ENCODE data around the gene MESD.

The MESD gene

DNA sequence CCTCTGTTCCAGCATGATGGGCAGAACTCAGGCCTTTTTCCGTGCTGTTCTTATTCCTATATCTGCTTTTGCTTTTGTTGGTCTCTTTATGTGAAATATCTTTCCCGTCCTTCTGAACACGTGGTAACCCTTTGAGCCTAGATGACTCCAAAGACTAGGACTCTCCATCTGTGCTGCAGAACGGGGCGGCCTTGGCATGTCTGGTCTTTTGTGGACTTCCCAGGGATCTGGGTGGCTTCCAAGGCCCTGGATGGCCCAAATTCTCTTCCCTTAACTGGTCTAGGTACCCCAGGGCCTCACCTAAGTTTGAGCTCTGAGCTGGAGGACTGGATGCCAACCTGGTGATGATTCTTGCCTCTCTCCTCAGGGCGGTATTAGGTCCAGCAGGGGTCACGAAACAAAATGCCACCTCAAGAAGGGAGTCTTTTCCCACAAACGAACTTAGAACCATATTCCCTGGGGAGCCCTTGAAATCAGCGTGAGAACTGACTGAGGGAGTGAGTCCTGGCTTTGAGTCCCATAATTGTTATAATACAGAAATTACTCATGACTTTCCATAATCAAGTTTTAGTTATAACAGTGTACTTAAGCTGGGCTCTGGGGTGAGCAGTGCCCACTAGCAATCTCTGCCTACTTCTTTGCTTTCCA is 25.0 kb upstream of the MESD start:
- TF ChIP-seq EZH2phosphoT487 (IDR thresholded peaks at IDR 0.05; ENCODE audit: low read depth) = no peak
- TF ChIP-seq, protein P1, sequence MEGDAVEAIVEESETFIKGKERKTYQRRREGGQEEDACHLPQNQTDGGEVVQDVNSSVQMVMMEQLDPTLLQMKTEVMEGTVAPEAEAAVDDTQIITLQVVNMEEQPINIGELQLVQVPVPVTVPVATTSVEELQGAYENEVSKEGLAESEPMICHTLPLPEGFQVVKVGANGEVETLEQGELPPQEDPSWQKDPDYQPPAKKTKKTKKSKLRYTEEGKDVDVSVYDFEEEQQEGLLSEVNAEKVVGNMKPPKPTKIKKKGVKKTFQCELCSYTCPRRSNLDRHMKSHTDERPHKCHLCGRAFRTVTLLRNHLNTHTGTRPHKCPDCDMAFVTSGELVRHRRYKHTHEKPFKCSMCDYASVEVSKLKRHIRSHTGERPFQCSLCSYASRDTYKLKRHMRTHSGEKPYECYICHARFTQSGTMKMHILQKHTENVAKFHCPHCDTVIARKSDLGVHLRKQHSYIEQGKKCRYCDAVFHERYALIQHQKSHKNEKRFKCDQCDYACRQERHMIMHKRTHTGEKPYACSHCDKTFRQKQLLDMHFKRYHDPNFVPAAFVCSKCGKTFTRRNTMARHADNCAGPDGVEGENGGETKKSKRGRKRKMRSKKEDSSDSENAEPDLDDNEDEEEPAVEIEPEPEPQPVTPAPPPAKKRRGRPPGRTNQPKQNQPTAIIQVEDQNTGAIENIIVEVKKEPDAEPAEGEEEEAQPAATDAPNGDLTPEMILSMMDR (IDR thresholded peaks at IDR 0.05; ENCODE audit: low read depth, low read length) = no peak
- Histone ChIP-seq H3K79me2 (ENCODE audit: low read length) (peaks cover 3% of the 10 kb centered on the region; the same call in 1 of the 2 replicates), H3K27ac (ENCODE audit: low read length) (no peak overlapping the region), H3K9ac (ENCODE audit: low read length) (no peak overlapping the region), H4K20me1 (ENCODE audit: insufficient read depth, low read length) (no peaks in the 10 kb centered on the region), H3K9me3 (ENCODE audit: insufficient read depth, low read length) (no peaks in the 10 kb centered on the region), H3K36me3 (replicated peaks; ENCODE audit: low read depth, low read length) (peaks cover 2% of the 10 kb centered on the region), H3K4me2 (ENCODE audit: low read length) (no peak overlapping the region), H3K4me3 (ENCODE audit: low read length) (no peak overlapping the region), H2AFZ (ENCODE audit: low read depth, low read length) (no peak overlapping the region), H3K27me3 (ENCODE audit: low read depth, low read length) (no peaks in the 10 kb centered on the region), H3K4me1 (ENCODE audit: low read length) (peaks cover 10% of the 10 kb centered on the region)

DNA sequence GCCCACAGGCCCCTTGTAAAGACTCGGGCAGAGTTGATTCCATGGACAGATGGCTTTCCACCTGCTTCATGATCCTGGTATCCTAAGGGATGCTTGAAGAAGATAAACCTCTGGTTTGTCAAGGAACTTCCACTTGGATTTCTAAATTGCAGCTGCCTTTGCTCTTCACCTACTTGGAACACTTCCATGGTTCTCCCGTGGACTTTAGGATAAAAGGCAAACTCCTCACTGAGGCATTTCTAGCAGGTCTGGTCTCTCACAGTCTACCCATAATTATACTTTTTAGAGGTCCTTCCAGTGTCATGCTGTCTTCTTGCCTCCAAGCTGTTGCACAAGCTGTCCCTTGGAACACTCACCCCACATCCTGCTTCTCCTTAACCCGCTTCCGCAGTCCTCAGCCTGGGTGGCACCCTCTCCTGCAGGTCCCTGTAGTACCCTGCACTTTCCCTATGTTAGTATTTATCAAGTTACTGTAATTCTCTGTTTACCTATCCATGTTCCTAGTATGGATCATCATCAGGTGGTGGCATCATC is 23.8 kb upstream of the MESD start:
- no peak overlapping the region for H2AFZ ChIP-seq (ENCODE audit: low read depth, low read length)
- peaks cover 17% of the 10 kb centered on the region for H3K4me1 ChIP-seq (ENCODE audit: low read length)
- H3K27me3 ChIP-seq (ENCODE audit: low read depth, low read length) = no peaks in the 10 kb centered on the region

DNA sequence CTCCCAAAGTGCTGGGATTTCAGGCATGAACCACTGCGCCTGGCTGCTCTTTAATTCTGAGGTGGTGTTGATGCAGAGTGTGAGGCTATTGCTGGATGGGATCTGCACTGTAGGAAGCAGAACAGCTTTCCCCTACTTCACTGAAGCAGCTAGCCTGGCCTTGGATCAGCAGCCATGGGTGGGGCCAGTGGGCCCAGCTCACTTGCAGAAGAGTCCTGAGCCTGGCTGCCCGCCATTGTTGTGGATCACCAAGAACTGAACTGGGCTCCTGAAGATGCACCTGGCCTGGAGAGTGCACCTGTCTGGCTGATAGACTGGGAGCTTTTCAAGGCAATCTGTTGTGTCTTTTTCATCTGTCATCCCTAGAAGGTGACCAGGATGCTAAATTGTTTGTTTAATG is 23.0 kb upstream of the MESD start:
- H3K4me1 ChIP-seq (ENCODE audit: low read length) = peaks cover 24% of the 10 kb centered on the region
- H3K79me2 ChIP-seq (ENCODE audit: low read length) = peaks cover 12% of the 10 kb centered on the region
- no peak overlapping the region for H3K4me2 ChIP-seq (ENCODE audit: low read length)
- H4K20me1 ChIP-seq (ENCODE audit: insufficient read depth, low read length) = 0 out of 2 replicates have a peak, but pooled peaks cover 4% of the 10 kb centered on the region
- no peaks in the 10 kb centered on the region for H3K27me3 ChIP-seq (ENCODE audit: low read depth, low read length)
- H3K9ac ChIP-seq (ENCODE audit: low read length) = no peak overlapping the region
- H3K27ac ChIP-seq (ENCODE audit: low read length) = no peak overlapping the region
- H3K9me3 ChIP-seq (ENCODE audit: insufficient read depth, low read length) = no peaks in the 10 kb centered on the region
- H3K4me3 ChIP-seq (ENCODE audit: low read length) = no peak overlapping the region
- H2AFZ ChIP-seq (ENCODE audit: low read depth, low read length) = no peak overlapping the region
- TF ChIP-seq EZH2phosphoT487 (IDR thresholded peaks at IDR 0.05; ENCODE audit: low read depth) = no peak
- TF ChIP-seq, protein P1 (IDR thresholded peaks at IDR 0.05; ENCODE audit: low read depth, low read length) = no peak
- peaks cover 2% of the 10 kb centered on the region for H3K36me3 ChIP-seq (replicated peaks; ENCODE audit: low read depth, low read length)

More for the DNA sequence above, 23.8 kb upstream of the MESD start:
- no peak overlapping the region for H3K4me3 ChIP-seq (ENCODE audit: low read length)
- no peak overlapping the region for H3K27ac ChIP-seq (ENCODE audit: low read length)
- no peak overlapping the region for H3K4me2 ChIP-seq (ENCODE audit: low read length)
- TF ChIP-seq, protein P1 (IDR thresholded peaks at IDR 0.05; ENCODE audit: low read depth, low read length) = no peak
- no peak for TF ChIP-seq EZH2phosphoT487 (IDR thresholded peaks at IDR 0.05; ENCODE audit: low read depth)
- no peaks in the 10 kb centered on the region for H3K9me3 ChIP-seq (ENCODE audit: insufficient read depth, low read length)
- H3K79me2 ChIP-seq (ENCODE audit: low read length) = peaks cover 3% of the 10 kb centered on the region; the same call in 1 of the 2 replicates
- peaks cover 2% of the 10 kb centered on the region for H3K36me3 ChIP-seq (replicated peaks; ENCODE audit: low read depth, low read length)
- no peaks in the 10 kb centered on the region for H4K20me1 ChIP-seq (ENCODE audit: insufficient read depth, low read length)
- H3K9ac ChIP-seq (ENCODE audit: low read length) = no peak overlapping the region

DNA sequence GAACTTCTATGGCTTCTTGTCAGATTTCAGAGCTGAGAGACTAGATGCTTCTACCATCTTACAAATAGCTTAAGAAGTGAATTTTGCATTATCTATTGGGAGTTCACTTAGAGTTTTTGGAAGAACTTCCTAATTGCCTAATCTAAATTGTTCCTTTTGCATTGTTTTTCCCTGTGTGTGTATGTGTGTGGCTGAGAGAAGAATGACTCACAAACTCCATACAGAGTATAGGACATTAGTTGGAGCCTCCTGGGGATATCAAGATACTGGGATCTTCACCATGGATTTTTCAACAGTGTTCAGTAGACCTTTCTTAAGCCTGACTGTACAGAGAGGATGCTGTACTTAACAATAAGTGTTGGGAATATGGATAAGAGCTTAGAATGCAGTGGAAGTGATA is 22.0 kb upstream of the MESD start:
- Histone ChIP-seq H3K4me3 (ENCODE audit: low read length) (no peak overlapping the region), H3K4me2 (ENCODE audit: low read length) (no peak overlapping the region), H3K36me3 (replicated peaks; ENCODE audit: low read depth, low read length) (peaks cover 2% of the 10 kb centered on the region), H2AFZ (ENCODE audit: low read depth, low read length) (no peak overlapping the region), H4K20me1 (ENCODE audit: insufficient read depth, low read length) (0 out of 2 replicates have a peak, but pooled peaks cover 4% of the 10 kb centered on the region), H3K27me3 (ENCODE audit: low read depth, low read length) (no peaks in the 10 kb centered on the region), H3K79me2 (ENCODE audit: low read length) (peaks cover 20% of the 10 kb centered on the region), H3K9ac (ENCODE audit: low read length) (no peak overlapping the region), H3K9me3 (ENCODE audit: insufficient read depth, low read length) (no peaks in the 10 kb centered on the region), H3K27ac (ENCODE audit: low read length) (no peak overlapping the region), H3K4me1 (ENCODE audit: low read length) (peaks cover 33% of the 10 kb centered on the region)
- TF ChIP-seq, protein P1 (IDR thresholded peaks at IDR 0.05; ENCODE audit: low read depth, low read length) = no peak
- TF ChIP-seq EZH2phosphoT487 (IDR thresholded peaks at IDR 0.05; ENCODE audit: low read depth) = no peak
